NCI-H2196 (cell line): ENCODE measurements around the gene WFIKKN1.

ENCODE experiments used
- DNase-seq: peaks from one replicate; lab custom pipeline; 2025; ENCODE audit not compliant: unreplicated experiment; lab: John Stamatoyannopoulos, UW

The WFIKKN1 gene

DNA sequence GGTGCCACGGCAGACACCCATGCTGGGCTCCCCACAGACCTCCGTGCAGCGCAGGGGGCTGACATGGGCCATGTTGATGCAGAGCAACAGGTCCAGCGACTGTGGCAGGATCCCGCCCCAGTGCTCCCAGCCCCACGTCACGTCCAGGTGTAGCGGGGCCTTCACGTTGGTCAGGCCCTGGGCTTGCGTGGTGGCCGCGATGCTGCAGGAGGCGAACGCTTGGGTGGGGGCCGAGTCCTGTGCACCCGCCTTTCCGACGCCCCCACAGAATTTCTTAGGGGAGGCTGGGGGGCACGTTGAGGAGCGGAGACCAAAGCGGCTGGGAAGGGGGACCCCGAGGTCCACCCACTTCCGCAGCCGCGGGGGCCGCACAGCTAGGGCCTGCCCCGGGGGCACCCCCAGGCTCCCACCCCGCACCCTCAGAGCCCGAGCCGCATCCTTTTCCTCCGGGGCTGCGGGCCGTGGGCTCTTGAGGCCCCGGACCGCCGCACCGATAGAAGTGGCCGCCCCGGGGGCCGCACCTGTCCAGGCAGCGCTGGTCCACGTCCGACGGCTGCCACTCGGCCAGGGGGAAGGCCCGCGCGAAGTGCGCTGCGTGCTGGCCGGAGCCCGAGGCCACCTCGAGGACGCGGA lies 4.9 kb downstream of the WFIKKN1 start:
- DNase-seq = no peak

DNA sequence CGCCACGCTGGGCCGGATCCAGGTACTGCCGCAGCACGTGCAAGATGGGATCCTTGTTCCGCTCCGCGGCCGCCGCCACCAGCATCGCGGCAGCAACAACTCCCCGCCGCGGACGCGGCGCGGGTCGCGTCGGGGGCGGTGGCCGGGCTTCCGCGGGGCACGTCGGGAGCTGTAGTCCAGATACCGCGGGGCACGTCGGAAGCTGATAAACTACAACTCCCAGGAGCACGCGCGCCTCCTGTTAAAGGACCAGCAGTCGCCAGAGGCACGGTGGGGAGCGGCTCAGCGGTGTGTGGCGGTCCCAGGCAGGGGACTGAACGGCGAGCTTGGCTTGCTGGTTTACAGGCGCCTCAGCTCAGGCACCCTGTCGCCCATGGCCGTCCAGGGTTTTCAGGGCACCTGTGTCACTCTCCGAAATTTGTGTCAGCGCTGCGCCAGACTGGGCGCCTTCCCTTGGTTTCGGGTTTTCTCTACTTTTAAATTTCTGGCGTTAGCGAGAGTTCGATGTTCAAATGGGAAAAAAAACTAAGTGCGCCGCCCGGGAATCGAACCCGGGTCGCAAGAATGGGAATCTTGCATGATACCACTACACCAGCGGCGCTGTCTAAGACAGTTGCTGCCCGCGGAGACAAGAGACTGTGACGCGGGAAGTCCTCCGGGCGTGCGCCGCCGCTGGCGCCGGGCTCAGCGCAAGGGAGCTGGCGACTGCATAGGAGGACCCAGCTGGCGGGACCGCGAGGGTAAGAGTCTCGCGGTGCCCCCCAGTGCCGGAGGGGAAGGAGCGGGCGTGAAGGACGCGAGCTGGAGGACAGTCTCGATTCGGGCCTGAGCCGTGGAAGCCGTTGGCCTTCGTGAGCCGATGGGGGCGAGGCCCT lies 5.7 kb downstream of the WFIKKN1 start, which contains the start of gene METTL26:
TSS of gene METTL26 (minus strand) at position 100 of the 875 bp plus-strand sequence. CDS start at position 85, 15 bp downstream.
- peak; percentile 94 for DNase-seq

DNA sequence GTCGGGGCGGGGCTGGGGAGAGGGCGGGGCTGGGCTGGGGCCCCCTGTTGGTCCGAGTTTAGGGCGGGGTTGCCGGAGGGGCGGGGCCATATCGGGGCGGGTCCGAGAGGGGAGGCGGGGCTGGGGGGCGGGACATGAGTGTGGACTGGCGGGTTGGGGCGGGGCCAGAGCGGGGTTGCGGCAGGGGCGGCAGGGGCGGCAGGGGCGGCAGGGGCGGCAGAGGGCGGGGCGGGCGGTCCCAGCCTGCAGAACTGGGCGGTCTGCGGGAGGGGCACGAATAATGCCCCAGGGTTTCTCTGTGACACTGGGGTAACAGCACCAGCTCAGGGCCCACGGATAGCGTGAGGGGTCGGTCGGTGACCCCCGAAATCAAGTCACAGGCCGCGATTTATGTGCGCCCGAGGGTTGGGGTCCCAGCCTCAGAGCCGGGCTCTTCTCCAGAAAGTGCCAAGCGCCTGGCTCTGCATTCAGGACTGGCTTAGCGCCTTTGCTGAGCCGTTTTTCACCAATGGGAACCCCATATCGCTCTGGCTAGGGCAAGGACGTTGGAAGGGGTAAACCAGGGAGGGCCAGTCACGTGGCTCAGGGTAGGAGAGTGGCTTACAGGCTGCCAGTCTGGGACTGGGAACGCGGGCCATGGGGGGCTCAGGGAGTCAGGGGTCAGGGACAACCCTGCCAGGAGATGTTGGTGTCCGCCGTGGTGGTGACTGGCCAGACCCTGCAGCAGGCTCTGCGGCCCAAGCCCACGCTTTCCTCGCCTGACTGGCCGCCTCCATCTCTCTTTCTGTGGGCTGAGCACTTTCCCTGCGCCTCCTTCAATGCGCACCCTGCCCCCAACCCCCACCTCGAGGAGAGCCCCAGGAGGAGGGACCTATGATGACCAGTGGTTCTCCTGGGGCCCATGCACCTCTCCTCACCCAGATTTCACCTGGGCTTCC lies 6.6 kb downstream of the WFIKKN1 start:
- DNase-seq = peak; percentile 88

GRCh38 chr16:638034-638543 lies 7.3 kb downstream of the WFIKKN1 start:
- DNase-seq = no peak

DNA sequence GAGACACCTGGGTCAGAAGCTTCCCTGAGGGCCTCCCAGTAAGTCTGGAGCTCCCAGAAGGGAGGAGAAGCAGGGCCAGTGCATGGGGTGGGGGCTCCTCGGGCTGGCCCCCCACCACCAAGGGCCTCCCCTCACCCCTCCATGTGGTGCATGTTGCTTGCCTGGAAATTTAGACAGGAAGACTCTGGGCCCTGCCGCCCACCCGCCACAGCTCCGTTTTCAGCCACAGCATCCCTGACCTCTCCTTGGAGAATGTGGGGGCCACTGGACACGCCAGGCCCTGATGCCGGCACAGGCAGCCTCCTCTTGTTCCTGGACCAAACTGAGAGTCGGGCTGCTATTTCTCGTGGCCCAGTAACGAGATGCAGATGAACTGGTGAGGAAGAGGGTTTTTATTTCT lies 8.1 kb downstream of the WFIKKN1 start:
- DNase-seq = no peak

- DNase-seq = no peak
Observed at GRCh38 chr16:640614-641013, 9.8 kb downstream of the WFIKKN1 start.

GRCh38 chr16:641326-642188 lies 10.8 kb downstream of the WFIKKN1 start, which contains the start of gene MCRIP2:
Gene MCRIP2 (plus strand): TSS chr16:641828. CDS start chr16:641992, 164 bp downstream.
- peak; percentile 88 for DNase-seq

DNA sequence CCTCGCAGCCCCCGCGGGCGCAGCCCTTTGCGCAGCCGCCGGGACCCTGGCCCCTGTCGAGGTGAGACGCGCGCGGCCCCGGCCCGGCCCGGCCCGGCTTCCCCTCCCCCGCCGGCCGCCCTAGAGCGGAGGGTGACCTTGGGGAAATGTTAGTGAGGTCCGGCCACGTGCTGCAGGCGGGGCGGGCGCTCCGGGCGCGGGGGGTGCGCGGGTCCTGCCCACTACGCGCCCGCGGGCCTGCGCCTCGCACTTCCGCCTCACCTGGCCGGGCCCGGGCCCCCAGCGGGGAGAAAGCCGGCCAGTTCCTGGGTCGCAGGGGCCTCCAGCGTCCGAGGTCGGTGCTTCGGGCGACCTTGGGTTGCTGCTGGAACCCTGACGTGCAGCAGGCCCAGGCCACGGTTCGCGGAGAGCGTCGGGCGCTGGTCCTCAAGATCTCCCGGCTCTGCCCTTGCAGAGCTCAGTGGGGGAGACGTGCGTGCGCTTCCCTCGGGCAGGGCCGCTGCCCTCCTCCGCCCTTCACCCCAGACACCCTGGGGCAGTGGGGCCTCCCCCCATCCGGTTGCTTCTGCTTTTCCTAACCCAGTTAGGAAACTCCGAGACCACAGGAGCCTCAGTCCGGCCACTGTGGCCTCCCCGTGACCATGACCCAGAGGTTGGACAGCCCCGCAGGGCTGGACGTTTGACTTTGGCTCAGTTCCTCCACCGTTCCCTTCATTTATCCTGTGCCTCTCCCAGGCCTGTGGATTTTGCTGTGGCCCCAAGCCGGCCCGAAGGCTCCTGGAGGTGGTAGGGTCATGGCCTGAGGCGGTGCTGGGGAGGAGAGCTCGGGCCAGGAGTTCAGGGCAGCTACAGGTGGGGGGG lies 11.6 kb downstream of the WFIKKN1 start:
- peak; percentile 57 for DNase-seq

DNA sequence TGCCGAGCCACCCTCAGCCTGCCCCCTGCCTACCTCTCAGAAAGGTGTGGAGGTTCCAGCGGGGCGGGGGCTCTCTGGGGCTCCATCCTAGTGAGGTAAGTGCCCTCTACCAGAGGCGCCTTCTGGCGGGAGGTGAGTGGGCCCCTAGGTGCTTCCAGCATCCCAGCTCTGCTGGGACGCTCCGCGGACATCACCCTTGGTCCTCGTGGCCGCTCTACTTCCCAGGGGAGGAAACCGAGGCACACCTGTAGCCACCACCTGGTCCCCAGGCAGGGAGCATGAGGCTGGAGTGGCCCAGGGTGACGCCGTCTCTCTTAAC lies 12.2 kb downstream of the WFIKKN1 start:
- no peak for DNase-seq

GRCh38 chr16:644556-644955 lies 13.8 kb downstream of the WFIKKN1 start:
- DNase-seq = no peak

DNA sequence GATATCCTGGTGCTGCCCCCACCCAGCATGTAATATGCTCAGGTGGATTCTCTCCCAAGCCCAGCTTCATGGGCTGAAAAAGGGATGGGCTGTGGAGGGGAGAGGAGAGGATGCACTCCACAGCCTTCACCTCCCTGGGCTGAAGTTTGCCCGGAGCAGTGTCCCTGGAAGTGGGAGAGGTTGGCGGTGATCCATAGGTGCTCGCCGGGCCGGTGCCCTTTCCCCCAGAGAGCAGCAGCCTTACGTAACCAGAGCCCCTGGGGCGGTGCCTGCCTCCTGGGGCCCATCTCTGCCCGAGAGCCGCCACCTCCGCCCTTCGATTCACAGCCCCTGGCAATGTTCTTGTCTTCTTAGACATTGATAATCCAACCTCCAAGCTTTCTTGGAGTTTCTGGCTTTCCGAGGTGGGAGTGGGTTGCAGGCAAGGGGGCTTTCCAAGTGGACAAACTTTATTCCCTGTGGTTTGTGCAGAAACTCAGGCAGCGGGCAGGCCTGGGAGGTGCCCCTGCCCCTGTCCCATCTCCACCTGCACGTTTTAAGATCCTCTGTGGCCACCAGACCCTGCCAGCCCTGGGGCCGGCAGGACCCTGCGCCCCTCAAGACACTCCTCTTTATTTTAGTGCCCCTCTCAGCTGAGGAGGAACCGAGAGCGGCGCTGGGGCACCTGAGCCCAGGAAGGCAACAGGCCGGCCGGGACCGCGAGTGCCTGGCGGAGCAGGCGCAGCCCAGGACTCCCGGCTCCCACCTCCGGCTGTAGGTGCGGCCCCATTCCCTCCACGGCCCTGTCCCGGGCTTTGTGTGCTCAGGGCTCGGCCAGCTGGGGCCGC lies 15.3 kb downstream of the WFIKKN1 start:
- no peak for DNase-seq

GRCh38 chr16:646679-647172 lies 15.9 kb downstream of the WFIKKN1 start:
- DNase-seq = no peak

- no peak for DNase-seq
Observed at GRCh38 chr16:647173-647902, 16.6 kb downstream of the WFIKKN1 start.

DNA sequence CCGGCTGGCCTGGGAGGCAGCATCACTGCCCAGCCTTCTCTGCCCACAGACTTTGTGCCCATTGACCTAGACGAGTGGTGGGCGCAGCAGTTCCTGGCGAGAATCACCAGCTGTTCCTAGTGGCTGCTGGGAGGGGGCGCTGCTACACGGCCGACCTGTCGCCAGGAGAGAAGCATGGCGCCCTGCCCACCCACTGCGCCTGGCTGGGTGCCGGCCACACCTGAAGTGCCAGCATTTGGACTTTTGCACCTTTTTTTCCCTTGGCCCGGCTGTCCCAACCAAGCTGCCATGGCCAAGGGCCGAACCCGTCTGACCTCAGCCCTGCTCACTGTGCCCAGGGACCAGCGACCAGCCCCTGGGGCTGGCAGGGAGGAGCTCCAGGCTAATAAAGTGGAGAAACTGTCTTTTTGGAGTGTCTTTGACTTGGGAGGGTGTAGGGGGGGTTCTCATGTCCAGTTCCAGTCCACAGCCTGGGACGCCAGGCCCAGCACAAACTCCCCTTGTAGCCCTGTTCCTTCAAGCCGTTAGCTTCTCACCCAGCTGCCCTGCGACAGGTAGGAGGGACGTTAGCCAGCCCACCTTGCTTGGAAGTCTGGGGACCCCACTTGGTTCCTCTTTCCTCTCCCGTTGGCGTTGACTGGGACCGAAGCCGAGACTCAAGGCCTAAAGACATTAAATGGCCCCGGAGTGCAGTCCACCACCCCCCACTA lies 17.4 kb downstream of the WFIKKN1 start:
- peak; percentile 76 for DNase-seq

DNA sequence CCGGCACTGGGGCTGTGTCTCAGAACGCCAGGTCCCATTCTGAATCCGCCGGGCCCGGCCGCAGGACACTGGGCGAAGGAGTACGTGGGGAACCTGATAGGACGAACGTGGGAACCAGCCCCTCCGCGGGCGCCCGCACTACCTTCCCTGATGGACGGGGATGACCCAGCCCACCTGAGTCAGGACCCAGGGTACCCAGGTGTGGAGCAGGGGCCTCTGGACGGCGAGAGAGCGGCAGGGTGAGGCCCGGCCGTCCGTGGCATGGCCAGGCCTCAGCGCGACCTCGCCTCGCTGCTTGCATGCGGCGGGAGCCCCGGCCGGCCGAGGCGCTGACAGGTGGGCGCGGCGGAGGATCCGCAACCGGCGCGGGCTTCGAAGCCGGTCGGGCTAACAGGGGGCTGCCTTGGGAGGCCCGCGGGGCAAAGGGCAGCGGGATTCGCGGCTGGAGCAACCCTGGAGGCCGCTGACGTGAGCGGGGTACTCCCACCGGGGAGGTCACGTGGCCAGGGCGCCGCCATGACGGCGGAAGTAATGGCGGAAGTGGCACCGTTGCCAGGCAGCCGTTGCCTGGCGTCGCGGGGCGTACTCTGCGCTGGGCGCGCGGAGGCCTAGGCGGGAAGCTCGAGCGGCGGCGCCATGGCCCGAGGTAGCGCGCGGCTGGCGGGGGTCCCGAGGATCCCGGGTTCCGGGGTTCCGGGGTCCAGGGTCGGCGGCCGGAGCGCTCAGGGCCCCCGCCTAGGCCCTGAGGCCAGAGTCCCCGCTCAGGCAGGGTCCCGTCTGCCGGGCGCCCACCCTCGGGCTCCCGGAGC lies 18.2 kb downstream of the WFIKKN1 start, which contains the start of gene WDR90:
TSS of gene WDR90 (plus strand) at position 585 of the 809 bp plus-strand sequence. CDS start at position 637, 52 bp downstream.
- peak; percentile 98 for DNase-seq

DNA sequence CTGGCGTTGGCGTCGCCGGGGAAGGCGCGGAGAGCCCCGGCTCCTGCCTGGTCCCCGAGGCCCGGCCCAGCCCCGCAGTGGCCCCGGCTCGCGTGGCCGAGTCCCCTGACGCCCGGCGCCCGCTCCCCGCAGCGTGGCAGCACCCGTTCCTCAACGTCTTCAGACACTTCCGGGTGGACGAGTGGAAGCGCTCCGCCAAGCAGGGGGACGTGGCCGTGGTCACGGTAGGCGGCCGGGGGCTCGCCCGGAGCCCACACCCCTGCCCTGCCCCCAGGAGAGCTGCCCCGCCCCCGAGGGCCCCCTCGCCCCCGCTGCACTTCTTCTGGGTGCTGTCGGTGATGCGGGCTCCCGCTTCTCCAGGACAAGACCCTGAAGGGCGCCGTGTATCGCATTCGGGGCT lies 18.8 kb downstream of the WFIKKN1 start:
- no peak for DNase-seq
